Omental fat pad (tissue), 4 donors: ENCODE results near the gene DOCK9. TPM values are rescaled to one million over a fixed set of nuclear protein-coding genes. Genes with fewer than 3 reads are reported as not detected.

Experiments
- ATAC-seq: fragments of 150-250 bp; one replicate; pipeline ENCODE4 v1.9.1; 2016; ENCODE audit warnings: mild to moderate bottlenecking, moderate library complexity; ENCODE audit not compliant: low FRiP score
- DNase-seq: peaks from one replicate; pipeline ENCODE4 v3.0.0-alpha.2; 2019; ENCODE audit warnings: low spot score
- total RNA-seq, 4 donors: library from RNA; depleted of rRNA; stranded (reverse); fragments of >200 nt; gene quantifications; one replicate each; pipeline ENCODE4 v1.1.0, GENCODE V29; 2016
- TF ChIP-seq, protein P1 (sequence below), 3 donors: fragments of 450-650 bp; IDR thresholded peaks; one replicate each; pipeline ENCODE4 v1.5.1; 2016 to 2017; ENCODE audit warnings: antibody characterized with exemption in 3 of 3, mild to moderate bottlenecking in 3 of 3, moderate library complexity in 2 of 3

DOCK9 gene
- total RNA-seq, 4 donors from 2014 or later = 94.4 to 364 (median 145) TPM

DNA sequence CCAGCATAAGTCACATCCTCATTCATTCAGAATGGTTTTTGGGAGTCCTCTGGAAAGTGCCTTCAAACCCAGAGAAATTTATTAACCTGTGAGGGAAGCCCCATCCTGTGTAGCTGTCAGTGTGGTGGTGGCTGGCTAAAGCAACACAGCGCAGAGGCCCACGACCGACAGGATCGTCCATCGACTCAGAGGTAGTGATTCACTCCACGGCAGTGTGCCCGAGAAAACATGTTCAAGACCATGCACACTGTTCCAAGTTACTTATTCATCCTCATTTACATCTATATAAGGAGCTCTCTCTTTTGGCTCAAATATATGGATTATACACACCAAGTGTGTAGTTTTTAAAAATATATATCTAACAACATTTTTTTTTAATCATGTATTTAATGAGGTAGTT is 129.1 kb downstream of the DOCK9 start:
- TF ChIP-seq, protein P1, sequence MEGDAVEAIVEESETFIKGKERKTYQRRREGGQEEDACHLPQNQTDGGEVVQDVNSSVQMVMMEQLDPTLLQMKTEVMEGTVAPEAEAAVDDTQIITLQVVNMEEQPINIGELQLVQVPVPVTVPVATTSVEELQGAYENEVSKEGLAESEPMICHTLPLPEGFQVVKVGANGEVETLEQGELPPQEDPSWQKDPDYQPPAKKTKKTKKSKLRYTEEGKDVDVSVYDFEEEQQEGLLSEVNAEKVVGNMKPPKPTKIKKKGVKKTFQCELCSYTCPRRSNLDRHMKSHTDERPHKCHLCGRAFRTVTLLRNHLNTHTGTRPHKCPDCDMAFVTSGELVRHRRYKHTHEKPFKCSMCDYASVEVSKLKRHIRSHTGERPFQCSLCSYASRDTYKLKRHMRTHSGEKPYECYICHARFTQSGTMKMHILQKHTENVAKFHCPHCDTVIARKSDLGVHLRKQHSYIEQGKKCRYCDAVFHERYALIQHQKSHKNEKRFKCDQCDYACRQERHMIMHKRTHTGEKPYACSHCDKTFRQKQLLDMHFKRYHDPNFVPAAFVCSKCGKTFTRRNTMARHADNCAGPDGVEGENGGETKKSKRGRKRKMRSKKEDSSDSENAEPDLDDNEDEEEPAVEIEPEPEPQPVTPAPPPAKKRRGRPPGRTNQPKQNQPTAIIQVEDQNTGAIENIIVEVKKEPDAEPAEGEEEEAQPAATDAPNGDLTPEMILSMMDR (IDR thresholded peaks at IDR 0.05) = no peak
- ATAC-seq (no peak), DNase-seq (no peak)

DNA sequence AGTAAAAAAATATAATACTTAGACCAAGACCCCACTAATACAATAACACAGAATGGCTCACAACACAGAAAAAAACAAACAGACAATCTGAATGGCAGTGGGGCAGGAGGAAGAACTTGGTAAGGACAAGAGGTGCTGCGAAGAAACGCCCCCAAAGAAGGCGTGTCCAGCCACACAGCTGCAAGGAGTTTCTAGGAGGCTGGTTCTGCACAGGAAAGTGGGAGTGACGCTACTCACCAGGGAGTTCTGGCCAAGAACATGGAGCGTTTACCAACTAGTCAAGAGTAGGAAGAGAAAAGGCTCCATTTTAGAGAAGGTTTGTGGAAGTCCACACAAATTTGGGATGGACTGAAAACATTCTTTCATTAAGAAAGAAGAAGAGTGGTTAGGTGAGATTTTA is 130.1 kb downstream of the DOCK9 start:
- DNase-seq (no peak), ATAC-seq (no peak)
- TF ChIP-seq, protein P1 (IDR thresholded peaks at IDR 0.05) = no peak

DNA sequence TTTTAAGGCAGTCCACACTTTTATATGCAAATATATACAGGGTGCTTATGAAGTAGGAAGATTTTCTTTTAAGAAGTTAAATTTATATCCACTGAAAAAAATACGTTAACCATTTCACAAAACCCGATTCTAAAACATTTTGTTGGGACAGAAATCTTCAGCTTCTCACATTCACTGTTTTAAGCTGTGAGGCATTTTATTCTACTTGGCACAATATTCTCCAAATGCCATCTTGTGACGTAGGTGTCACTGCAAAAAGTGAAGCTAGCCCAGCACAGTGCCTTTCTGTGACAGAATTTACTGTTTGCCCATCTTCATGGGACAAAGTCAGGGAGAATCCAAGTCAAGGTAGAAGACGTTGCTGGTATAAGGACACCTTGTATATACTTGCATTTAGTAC is 130.9 kb downstream of the DOCK9 start:
- TF ChIP-seq, protein P1 (IDR thresholded peaks at IDR 0.05) = no peak
- ATAC-seq (no peak), DNase-seq (no peak)

DNA sequence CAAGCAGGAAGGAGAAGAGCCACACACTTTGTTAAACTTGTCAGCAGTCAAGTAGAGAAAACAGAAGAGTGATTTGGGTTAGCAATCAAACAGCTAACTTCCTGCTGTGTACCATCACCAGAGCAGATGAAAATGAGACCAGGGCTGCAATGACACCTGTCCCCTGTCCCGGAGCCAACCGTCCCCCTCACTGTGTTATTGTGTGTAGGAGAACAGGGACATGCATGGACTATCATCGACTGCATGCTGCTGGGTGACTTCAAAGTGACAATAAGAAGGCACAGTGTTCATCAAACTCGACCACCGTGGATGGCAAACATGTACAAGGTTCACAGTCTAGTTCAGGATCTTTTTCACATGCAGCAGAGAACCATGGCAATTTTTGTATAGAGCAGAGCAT is 131.3 kb downstream of the DOCK9 start:
- TF ChIP-seq, protein P1 (IDR thresholded peaks at IDR 0.05) = no peak
- no peak for DNase-seq
- ATAC-seq = no peak

DNA sequence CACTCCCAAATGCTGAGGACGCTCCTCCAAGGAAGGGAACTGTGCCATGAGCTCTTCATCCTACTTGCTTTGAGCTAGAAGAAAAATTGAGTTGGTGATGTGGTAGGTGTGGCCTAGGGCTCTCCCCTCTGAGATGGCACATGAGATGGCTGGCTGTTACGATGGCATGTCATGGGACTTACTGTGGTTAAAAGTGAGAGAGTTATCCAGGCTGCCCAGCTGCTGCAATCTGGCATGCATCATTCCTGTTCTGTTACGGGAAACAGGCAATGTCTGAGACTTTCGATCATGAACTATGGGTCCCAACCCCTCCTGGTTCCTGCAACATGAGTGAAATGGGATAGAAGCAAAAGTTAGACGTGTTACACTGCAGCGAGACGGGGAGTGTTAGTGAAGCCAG is 132.1 kb downstream of the DOCK9 start:
- no peak for DNase-seq
- no peak for ATAC-seq
- TF ChIP-seq, protein P1 (IDR thresholded peaks at IDR 0.05) = no peak

DNA sequence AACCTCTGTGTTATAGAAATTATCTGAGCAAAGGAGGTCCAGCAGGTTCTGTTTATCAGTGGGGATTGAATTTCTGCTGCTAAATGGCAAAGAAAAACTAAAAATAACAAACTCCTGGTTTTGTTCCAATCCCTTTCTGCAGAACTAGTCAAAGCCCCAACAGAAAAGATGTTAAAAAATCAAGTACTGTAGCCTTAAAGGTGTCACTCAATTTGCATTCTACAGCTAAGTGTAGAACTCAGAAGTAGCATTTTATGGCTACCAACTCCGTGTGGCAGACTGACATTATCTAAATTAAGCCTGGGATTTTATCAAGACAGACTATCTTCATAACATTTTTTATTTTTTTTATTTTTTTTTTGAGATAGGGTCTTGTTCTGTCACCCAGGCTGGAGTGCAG is 133.8 kb downstream of the DOCK9 start:
- TF ChIP-seq, protein P1 (IDR thresholded peaks at IDR 0.05) = no peak
- no peak for ATAC-seq
- no peak for DNase-seq

DNA sequence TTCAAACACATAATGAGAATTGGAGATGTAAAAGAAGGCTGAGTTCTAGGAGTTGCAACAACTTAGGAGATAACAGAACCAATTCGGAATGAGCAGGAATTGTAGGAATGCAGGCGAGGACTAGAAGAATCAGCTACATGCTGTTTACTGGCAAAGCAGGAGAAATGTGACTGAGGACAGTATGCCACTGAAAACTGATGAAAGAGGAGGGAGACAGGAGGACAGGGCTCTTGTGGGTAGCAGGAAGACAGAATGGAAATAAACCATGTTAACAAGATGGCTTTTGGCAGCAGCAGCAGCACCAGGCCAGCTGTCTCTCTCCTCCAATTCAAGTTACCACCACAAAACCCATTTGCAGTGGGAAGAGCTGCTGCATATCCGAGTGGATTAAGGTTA is 134.4 kb downstream of the DOCK9 start:
- TF ChIP-seq, protein P1 (IDR thresholded peaks at IDR 0.05) = no peak
- no peak for DNase-seq
- no peak for ATAC-seq
